ENCODE data around the gene IBTK. TPM values are rescaled to one million over a fixed set of nuclear protein-coding genes. Genes with fewer than 3 reads are reported as not detected.
"Not testable (repeated sequence)": the region's sequence is repeated elsewhere in the genome, so short reads cannot be mapped to it uniquely, and the experiment has no call there.

Gene IBTK
- total RNA-seq, 1 experiment from 2014 or later, result 36.6 TPM

DNA sequence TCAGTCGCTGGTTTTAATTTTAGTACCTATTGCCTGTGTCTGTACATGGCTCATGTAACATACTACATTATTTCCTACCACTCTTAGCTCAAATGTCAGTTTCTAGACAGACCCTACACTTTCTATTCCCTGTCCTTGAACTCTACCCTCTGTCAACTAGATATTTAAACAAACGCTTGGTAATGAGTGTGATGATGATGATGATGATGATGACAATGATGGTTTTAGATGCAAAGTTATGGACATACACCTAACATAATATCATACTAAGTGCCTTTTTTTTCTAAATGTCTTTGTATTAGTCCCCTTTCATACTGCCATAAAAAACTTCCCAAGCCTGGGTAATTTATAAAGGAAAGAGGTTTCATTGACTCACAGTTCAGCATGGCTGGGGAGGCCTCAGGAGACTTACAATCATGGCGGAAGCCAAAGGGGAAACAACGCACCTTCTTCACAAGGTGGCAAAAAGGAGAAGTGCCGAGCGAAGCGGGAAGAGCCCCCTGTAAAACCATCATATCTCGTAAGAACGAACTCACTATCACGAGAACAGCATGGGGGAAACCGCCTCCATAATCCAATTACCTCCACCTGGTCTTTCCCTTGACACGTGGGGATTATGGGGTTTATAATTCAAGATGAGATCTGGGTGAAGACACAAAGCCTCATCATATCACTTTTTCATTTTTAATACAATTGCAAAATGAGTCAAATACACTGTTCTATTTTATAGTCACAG lies 87.1 kb downstream of the IBTK start:
- no peaks in the 10 kb centered on the region for H4K20me1 ChIP-seq (ENCODE audit: insufficient read depth)
- no peaks in the 10 kb centered on the region for H3K9me3 ChIP-seq (ENCODE audit: control insufficient read depth in 1 of 2, insufficient read depth in 1 of 2, low read depth in 1 of 2, low read length in 2 of 2)
- no peak overlapping the region for H3K4me3 ChIP-seq (replicated peaks in 1 of 2; ENCODE audit: low read depth in 1 of 2, low read length in 2 of 2)
- DNase-seq (ENCODE audit: low read depth, low spot score), result no peak
- H3K27me3 ChIP-seq (ENCODE audit: insufficient read depth, low read length), result no peaks in the 10 kb centered on the region
- H3K9me2 ChIP-seq (ENCODE audit: insufficient read depth), result no peaks in the 10 kb centered on the region
- no TSS peak for BruUV-seq (replicated peaks)
- H3K4me1 ChIP-seq (ENCODE audit: control insufficient read depth in 1 of 2, insufficient read depth in 2 of 2, low read length in 2 of 2), result no peaks in the 10 kb centered on the region
- H3K27ac ChIP-seq (ENCODE audit: low read depth, low read length), result no peak overlapping the region
- CTCF ChIA-PET, result no interaction called here
- H3K36me3 ChIP-seq (ENCODE audit: control insufficient read depth in 1 of 2, insufficient read depth in 2 of 2, low read length in 2 of 2), result no peaks in the 10 kb centered on the region
- H3K9ac ChIP-seq (ENCODE audit: low read length), result no peak overlapping the region
- no peak overlapping the region for H3K4me2 ChIP-seq (ENCODE audit: low read length)
- H3K79me2 ChIP-seq (ENCODE audit: insufficient read depth, low read length), result no peaks in the 10 kb centered on the region
- intact Hi-C loops (cut with micrococcal nuclease), result no loop called here
- no peak overlapping the region for H2AFZ ChIP-seq (ENCODE audit: low read depth, low read length, poor library complexity, severe bottlenecking)
- RAD21 ChIA-PET (ENCODE audit: low non-redundant PET in 1 of 2, low total read pairs in 2 of 2, uncharacterized antibody in 2 of 2, unreplicated experiment in 2 of 2), result no interaction called here
- TF ChIP-seq, protein P1, sequence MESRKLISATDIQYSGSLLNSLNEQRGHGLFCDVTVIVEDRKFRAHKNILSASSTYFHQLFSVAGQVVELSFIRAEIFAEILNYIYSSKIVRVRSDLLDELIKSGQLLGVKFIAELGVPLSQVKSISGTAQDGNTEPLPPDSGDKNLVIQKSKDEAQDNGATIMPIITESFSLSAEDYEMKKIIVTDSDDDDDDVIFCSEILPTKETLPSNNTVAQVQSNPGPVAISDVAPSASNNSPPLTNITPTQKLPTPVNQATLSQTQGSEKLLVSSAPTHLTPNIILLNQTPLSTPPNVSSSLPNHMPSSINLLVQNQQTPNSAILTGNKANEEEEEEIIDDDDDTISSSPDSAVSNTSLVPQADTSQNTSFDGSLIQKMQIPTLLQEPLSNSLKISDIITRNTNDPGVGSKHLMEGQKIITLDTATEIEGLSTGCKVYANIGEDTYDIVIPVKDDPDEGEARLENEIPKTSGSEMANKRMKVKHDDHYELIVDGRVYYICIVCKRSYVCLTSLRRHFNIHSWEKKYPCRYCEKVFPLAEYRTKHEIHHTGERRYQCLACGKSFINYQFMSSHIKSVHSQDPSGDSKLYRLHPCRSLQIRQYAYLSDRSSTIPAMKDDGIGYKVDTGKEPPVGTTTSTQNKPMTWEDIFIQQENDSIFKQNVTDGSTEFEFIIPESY (IDR thresholded peaks at IDR 0.05; ENCODE audit: extremely low read depth, insufficient replicate concordance, low read length), result no peak
- TF ChIP-seq SIN3A (IDR thresholded peaks at IDR 0.05; ENCODE audit: low read depth), result no peak
- TF ChIP-seq EZH2phosphoT487 (IDR thresholded peaks at IDR 0.05; ENCODE audit: borderline replicate concordance), result no peak
- TF ChIP-seq CEBPB (IDR thresholded peaks at IDR 0.05; ENCODE audit: low read depth), result no peak
- TF ChIP-seq SP1 (IDR thresholded peaks at IDR 0.05; ENCODE audit: low read depth), result no peak
- TF ChIP-seq TCF7L2 (IDR thresholded peaks at IDR 0.05; ENCODE audit: borderline replicate concordance, extremely low read depth, insufficient read depth, insufficient read length), result no peak
- TF ChIP-seq ZFX (IDR thresholded peaks at IDR 0.05), result no peak
- TF ChIP-seq, protein P2, sequence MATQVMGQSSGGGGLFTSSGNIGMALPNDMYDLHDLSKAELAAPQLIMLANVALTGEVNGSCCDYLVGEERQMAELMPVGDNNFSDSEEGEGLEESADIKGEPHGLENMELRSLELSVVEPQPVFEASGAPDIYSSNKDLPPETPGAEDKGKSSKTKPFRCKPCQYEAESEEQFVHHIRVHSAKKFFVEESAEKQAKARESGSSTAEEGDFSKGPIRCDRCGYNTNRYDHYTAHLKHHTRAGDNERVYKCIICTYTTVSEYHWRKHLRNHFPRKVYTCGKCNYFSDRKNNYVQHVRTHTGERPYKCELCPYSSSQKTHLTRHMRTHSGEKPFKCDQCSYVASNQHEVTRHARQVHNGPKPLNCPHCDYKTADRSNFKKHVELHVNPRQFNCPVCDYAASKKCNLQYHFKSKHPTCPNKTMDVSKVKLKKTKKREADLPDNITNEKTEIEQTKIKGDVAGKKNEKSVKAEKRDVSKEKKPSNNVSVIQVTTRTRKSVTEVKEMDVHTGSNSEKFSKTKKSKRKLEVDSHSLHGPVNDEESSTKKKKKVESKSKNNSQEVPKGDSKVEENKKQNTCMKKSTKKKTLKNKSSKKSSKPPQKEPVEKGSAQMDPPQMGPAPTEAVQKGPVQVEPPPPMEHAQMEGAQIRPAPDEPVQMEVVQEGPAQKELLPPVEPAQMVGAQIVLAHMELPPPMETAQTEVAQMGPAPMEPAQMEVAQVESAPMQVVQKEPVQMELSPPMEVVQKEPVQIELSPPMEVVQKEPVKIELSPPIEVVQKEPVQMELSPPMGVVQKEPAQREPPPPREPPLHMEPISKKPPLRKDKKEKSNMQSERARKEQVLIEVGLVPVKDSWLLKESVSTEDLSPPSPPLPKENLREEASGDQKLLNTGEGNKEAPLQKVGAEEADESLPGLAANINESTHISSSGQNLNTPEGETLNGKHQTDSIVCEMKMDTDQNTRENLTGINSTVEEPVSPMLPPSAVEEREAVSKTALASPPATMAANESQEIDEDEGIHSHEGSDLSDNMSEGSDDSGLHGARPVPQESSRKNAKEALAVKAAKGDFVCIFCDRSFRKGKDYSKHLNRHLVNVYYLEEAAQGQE (IDR thresholded peaks at IDR 0.05; ENCODE audit: low read depth), result no peak
- TF ChIP-seq RAD21 (IDR thresholded peaks at IDR 0.05; ENCODE audit: low read depth), result no peak
- TF ChIP-seq SRF (IDR thresholded peaks at IDR 0.05; ENCODE audit: low read depth), result no peak
- no peak for TF ChIP-seq ELF1 (IDR thresholded peaks at IDR 0.05; ENCODE audit: borderline replicate concordance, low read depth)
- TF ChIP-seq ZNF274 (IDR thresholded peaks at IDR 0.05; ENCODE audit: low read depth, low read length), result no peak
- no peak for TF ChIP-seq EZH2 (IDR thresholded peaks at IDR 0.05)
- POLR2A ChIA-PET, result no interaction called here
- ATAC-seq, result no peak

DNA sequence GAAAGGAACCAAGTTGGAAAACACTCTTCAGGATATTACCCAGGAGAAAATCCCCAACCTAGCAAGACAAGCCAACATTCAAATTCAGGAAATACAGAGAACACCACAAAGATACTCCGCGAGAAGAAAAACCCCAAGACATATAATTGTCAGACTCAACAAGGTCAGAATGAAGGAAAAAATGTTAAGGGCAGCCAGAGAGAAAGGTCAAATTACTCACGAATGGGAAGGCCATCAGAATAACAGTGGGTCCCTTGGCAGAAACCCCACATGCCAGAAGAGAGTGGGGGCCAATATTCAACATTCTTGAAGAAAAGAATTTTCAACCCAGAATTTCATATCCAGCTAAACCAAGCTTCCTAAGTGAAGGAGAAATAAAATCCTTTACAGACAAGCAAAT lies 94.8 kb downstream of the IBTK start:
- POLR2A ChIA-PET; CTCF ChIA-PET; H3K4me3 ChIP-seq (replicated peaks in 1 of 2; ENCODE audit: low read depth in 1 of 2, low read length in 2 of 2); H4K20me1 ChIP-seq (ENCODE audit: insufficient read depth); H3K9ac ChIP-seq (ENCODE audit: low read length); H3K27me3 ChIP-seq (ENCODE audit: insufficient read depth, low read length); intact Hi-C loops (cut with micrococcal nuclease); H2AFZ ChIP-seq (ENCODE audit: low read depth, low read length, poor library complexity, severe bottlenecking); BruUV-seq (replicated peaks); H3K9me2 ChIP-seq (ENCODE audit: insufficient read depth); H3K4me2 ChIP-seq (ENCODE audit: low read length); ATAC-seq; H3K4me1 ChIP-seq (ENCODE audit: control insufficient read depth in 1 of 2, insufficient read depth in 2 of 2, low read length in 2 of 2); H3K36me3 ChIP-seq (ENCODE audit: control insufficient read depth in 1 of 2, insufficient read depth in 2 of 2, low read length in 2 of 2); H3K9me3 ChIP-seq (ENCODE audit: control insufficient read depth in 1 of 2, insufficient read depth in 1 of 2, low read depth in 1 of 2, low read length in 2 of 2); RAD21 ChIA-PET (ENCODE audit: low non-redundant PET in 1 of 2, low total read pairs in 2 of 2, uncharacterized antibody in 2 of 2, unreplicated experiment in 2 of 2); H3K27ac ChIP-seq (ENCODE audit: low read depth, low read length); H3K79me2 ChIP-seq (ENCODE audit: insufficient read depth, low read length); DNase-seq (ENCODE audit: low read depth, low spot score): not testable (repeated sequence)

Measured in HCT116 (cell line).